Nucleus accumbens (tissue), 56 donors: ENCODE measurements around the gene MAP6D1.
"Not testable (repeated sequence)": the region's sequence is repeated elsewhere in the genome, so short reads cannot be mapped to it uniquely, and the experiment has no call there.

Experiments used
- DNase-seq, 56 donors: peaks; one replicate each; lab custom pipeline; 2025; lab: John Stamatoyannopoulos, UW

MAP6D1 gene

DNA sequence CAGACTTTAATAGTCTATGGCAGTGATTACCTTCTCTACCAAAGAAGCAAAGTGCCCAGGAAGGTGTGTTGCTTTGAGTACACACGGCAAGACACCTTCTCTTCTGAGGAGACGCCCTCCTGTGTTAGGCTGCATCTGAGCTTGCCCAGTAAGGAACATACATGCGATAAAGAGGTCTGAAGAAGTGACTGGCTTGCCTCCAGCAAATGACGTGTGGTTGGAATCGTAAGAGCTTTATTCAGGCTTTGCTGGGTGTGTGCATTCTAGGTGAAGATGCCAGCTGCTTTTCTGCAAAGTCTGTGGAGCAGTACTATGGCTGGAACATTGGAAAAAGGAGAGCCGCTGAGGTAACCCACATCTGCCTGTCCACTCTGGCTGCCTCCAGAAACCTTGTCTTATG, 22.4 kb downstream of the MAP6D1 start:
- no peak for DNase-seq

DNA sequence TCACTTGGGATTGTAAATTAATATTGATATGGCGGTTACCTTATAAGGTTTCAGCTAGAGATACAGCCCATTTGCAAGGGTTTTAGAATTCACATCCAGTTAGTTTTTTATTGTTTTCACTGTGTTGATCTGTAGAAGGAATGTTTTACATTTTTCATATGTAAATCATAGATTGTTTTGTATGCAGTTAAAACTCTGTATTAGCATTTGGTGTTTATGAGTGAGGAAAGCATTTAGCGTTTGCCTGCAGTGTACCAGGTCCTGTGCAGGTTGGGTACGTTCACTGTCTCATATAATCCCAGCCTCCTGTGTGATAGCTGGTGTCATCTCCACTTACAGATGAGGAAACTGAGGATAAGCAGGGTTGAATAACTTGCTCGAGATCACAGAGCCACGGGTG, 23.8 kb downstream of the MAP6D1 start:
- DNase-seq, result no peak

DNA sequence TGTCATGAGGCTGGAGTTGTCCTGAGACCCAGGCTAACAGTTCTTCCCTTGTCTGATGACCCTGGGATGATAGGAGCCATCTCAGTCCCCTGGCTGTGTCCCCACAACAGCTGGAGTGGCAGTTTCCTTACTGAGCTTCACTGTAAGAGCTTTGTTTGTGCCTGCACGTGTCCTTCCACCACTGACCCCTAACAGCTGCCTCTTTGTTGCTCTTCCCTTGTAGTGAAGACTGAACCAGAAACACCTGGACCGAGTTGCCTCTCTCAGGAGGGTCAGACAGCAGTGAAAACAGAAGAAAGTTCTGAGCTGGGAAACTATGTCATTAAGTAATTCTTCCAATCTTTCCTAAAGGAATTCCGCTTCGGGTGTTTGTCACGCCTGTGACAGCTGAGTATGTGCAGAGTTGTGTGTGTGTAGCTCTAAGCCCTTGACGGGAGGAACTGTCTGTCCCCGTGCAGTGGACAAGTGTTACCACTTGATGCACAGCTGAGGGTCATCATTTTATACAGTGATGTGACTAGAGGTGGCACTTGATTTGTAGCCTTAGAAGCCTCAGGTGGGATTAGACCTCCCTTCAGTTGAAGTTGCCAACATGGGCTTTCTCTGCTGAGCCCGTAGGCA, 25.0 kb downstream of the MAP6D1 start:
- DNase-seq, result peak in 53 of 56 donors; percentile 11 to 92 (median 75)

DNA sequence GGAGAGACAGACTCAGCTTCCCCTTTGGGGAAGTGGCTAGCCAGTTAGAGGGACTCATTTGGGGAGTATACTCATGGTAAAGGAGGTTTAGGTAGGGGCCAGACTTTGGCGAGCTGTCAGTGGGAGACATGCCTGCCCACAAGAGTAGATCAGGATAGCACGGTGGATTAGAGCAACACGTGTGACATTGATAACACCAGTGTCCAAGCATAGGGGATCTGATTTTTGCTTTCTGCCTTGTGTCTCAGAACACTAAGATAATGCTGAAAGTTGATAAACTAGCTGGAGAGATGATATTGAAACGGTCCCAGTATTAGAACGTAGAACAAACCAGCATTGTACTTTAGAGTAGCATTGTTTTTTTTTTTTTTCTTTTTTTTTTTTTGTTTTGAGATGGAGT, 25.9 kb downstream of the MAP6D1 start:
- peak in 4 of 56 donors; percentile 26 to 50 (median 32) for DNase-seq

DNA sequence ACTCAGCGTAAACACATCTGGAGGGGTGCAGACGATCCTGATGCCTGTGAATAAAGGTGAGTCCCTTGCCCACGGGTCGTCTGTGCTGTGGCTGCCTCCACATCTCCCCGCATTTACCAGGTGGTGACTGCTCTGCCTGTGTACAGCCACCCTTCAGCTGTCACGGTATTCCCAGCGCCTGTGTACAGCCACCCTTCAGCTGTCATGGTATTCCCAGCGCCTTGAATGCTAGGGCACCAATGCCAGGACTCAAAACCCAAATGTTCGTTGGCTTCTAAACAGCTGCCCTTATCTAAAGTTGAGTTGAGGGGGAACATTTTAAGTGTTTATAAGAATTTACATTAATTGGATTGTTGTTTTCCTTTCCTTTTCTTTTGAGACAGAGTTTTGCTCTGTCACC, 27.4 kb downstream of the MAP6D1 start:
- no peak for DNase-seq

DNA sequence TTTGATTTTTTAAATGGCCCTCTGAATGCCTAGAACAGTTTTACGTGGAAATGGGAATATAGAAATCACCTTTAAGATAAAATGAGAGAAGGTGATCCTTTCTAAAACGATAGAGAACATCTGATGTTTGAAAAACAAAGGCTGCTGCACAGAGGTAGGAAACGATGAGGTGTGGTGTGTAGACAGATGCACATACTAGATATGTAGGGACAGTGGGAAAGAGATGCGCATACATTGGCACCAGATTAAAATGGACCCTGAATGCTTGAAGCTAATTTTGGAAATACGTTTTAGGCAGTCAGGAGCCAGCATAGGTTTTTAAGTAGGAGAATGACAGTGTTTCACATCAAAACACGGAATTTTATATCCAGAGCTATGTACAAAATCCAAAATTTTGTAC, 29.0 kb downstream of the MAP6D1 start:
- DNase-seq, result no peak

DNA sequence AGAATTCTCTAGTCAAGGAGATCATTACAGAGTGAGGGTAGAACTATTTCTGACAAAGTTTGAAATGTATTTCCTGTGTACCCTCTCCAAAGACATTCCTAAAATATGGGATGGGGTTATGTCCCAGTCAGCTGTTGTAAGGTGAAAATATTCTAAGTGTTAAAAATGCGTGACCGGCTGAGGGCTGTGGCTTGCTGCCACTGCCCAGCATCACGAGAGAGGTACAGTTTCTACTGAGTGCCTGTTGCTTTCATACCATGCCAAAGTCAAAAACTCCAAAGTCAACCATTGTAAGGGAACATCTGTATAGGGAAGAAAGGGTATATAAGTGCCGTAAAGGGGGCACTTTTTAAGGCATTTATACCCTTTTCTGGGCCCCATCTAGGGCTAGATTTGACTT, 30.9 kb downstream of the MAP6D1 start:
- no peak for DNase-seq

DNA sequence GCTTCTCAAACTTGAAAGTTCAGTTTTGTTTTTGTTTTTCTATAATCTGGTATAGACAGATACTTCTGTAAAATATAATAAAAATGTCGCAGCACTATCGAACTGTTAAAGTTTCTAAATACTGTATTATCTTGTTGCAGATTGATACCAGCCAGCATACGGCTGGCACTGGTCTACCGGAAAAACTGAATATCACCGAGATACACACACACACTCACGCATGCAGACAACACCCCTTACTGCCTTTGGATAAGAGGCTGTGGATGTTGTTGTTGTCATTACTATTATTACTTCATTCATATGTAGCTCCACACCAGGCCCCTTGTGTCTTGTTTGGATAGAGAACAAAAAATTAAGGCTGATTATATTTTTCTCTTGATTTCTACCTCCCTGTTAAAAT, 32.4 kb downstream of the MAP6D1 start:
- no peak for DNase-seq

DNA sequence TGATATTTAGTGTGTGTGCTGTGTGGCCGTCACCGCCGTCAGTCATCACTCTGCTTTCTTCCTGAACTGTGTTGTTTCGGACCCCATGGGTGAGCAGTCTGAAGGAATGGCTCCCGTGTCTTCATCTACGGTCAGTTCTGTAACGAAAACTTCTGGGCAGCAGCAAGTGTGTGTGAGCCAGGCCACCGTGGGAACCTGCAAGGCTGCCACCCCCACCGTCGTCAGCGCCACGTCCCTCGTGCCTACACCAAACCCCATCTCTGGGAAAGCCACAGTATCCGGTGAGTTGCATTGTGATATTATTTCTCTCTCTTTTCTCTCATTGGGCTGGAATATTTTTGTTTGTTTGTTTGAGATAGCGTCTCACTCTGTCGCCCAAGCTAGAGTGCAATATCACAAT, 34.7 kb downstream of the MAP6D1 start:
- no peak for DNase-seq

DNA sequence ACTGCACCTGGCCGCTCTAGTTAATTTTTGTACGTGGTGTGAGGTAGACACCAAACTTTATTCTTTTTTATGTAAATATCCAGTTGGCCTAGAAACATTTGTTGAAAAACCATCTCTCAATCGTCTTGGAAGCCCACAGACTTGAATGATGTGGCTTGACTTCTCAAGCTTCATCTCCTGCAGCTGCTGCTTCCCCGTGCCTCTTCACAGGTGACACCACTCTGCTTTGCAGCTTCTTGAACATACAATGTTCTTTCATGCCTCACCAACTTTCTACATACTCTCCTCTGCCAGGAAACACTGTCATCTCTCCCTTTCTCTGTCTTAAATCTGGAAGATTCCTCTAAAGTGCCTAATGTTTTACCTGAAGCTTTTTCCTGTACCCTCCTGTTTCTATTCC, 35.6 kb downstream of the MAP6D1 start:
- DNase-seq, result no peak

DNA sequence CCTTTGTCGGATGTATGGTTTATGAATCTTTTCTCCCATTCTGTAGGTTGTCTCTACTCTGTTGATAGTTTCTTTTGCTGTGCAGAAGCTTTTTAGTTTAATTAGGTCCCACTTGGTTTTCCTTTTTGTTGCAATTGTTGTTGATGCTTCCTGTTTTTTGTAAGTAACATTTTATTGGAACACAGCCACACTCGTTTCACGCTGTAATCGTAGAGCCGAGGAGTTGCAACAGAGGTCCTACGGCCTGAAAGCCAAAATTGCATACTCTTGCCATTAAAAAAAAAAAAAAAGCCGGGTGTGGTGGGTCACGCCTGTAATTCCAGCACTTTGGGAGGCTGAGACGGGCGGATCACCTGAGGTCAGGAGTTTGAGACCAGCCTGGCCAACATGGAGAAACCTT, 40.9 kb downstream of the MAP6D1 start:
- not testable (repeated sequence) for DNase-seq

DNA sequence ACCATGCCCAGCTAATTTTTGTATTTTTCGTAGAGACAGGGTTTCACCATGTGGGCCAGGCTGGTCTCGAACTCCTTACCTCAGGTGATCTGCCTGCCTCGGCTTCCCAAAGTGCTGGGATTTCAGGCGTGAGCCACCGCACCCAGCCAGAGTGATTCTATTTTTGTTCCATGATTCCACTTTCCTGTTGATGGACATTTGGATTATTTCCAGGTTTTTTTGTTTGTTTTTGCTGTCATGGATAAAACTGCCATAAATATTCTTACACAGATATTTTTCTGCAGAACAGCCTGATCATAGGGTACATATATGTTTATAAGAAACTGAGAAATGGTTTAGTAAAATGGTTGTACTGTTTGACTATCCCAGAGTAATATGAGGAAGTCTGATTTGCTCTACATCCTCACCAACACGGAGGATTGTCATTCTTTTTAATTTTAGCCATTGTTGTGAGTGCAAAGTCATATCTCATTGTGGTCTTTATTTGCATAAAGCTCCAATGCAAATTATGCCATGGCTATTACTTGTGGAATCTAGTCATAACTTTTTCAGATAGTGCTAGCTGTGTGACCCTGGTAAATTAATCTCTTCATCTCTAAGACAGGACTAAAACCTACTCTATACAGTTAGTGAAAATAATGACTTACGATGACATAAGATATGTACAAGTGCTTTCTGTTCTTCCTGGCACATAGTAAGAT, 42.7 kb downstream of the MAP6D1 start:
- DNase-seq, result no peak

DNA sequence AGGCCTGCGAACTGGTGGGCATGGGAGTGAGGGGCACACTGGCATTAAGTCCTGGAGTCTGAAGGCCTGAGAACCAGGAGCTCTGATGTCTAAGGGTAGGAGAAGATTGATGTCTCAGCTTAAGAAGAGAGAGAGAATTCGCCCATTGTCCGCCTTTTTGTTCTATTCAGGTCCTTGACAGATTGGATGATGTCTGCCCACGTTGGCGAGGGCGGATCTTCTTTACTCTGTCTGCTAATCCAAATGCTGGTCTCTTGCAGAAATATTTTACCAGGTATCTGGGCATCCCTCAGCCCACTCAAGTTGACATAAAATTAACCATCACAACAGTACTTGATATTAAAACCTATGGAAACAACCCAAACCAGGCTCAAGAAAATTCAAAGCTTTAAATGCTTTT, 44.1 kb downstream of the MAP6D1 start:
- peak in 4 of 56 donors; percentile 23 to 38 (median 29) for DNase-seq

DNA sequence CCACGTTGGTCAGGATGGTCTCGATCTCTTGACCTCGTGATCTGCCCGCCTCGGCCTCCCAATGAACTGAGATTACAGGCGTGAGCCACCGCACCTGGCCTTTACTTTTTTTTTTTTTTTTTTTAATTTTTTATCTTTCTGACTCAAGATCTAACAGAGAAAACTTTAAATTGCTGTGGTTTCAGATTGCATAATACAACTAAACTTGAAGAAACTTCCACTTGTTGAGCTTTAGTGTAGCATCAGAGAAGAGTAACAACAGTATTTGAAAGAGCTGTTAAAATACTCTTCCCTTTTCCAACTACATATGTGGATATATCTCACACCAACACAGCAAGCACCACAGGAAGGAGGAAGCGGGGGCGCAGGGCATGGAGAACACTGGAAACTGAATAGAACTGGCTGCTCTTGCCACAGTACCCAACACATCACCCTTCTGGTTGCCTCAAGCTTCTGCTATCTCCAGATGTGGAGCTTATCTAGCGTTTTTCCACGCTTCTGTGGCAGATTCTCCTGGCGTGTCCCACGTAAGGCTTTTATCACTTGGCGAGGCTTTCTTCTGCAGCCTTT, 45.4 kb downstream of the MAP6D1 start:
- DNase-seq, result no peak

DNA sequence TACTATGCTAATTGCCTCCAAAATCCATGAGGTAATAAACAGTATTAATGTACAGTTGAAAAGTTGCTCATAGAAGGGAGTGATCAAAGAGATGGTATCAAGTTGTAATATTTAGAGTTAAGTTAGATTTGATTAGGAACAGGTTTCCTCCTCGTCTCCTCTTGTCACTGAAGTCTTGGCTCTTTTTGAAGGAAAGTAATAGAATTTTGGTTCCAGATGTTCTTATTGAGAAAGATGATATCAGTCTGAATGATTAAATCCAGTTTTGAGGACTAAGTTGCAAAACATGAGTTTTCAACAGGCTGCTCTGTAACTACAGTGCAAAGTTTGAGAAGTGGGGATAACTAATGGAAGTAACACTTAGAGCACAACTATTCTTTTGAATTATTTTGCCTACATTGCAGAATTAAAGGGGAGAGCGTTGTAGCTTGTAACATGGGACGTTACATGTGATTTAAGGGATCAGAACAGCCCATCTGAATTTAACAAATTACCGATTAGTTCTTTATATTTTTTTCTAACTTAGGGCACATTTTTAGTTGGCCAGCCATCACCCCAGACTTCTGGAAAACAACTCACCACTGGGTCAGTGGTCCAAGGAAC, 48.3 kb downstream of the MAP6D1 start:
- no peak for DNase-seq

DNA sequence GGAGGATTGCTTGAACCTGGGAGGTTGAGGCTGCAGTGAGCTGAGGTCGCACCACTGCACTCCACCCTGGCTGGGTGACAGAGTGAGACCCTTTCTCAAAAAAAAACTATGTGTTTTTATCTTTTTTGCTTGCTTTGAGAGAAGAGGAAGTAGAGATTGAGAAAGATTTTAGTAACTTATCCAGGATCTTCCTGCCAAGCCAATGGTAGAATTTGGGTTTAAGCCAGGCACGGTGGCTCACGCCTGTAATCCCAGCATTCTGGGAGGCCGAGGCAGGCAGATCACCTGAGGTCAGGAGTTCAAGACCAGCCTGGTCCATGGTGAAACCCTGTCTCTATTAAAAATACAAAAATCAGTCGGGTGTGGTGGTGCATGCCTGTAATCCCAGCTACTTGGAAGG, 48.9 kb downstream of the MAP6D1 start:
- DNase-seq, result not testable (repeated sequence)

DNA sequence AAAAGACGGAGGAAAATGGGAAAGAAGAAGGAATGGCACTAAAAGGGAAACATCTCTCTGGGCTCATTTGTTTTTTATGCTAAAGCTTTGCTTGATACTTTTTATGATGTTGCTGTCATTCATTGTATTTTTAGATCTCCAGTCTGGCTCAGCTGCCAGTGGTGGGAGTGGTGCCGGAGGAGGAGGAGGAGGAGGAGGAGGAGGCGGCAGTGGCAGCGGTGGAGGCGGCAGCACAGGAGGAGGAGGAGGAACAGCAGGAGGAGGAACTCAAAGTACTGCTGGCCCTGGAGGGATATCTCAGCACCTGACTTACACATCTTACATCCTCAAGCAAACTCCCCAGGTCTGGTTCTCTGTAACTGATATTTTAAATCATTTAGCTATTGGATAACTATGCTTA, 49.6 kb downstream of the MAP6D1 start:
- DNase-seq, result peak in 27 of 56 donors; percentile 2 to 50 (median 17)

DNA sequence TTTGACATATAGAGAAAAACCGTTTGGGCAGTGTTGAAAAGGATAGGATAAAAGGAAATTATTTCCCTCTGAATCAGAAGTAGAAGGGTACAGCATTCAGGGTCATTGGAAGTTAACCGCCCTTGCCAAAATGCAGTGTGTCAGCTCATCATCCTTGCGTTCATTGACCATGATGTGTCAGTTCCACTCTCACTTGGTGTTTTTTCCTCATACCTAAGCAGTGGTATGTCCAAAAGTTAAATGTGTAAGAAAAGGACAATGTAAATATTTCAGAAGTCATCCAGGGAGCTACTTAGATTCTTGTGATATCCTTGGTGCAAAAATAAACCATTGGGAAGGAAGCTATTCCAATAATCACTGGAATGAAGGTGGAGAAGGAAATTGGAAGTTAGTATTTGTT, 50.7 kb downstream of the MAP6D1 start:
- no peak for DNase-seq

DNA sequence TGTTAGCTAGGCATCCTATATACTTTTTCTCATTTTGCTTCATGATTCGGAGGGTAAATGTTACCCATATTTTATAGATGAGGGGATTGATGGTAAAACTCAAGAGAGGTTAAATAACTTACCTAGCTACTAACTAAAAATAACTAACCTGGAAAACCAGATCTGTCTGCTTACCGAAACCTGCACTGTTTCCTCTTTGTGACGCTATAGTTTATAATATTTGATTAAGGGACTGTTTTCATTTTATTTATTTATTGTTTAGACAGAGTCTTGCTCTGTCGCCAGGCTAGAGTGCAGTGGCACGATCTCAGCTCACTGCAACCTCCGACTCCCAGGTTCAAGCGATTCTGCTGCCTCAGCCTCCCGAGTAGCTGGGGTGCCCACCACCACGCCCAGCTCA, 55.9 kb downstream of the MAP6D1 start:
- DNase-seq, result no peak

DNA sequence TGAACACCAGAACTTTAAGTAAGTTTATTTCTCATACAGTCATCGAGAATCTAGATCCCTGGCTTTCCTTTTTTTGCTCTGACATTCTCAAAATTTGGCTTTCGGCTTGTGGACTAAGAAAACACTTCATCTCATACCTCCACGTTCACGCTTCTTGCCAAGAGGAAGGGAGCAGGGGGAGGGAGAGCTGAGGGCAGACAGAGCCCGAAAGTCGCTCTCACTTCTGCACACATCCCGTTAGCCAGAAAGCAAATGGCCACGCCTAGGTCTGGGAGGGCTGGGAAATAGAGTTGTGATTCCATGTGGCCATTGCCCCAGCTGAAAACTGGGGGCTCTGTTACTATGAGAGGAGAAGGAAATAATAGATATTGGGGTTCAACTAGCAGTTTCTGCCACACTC, 57.3 kb downstream of the MAP6D1 start:
- DNase-seq, result no peak

DNA sequence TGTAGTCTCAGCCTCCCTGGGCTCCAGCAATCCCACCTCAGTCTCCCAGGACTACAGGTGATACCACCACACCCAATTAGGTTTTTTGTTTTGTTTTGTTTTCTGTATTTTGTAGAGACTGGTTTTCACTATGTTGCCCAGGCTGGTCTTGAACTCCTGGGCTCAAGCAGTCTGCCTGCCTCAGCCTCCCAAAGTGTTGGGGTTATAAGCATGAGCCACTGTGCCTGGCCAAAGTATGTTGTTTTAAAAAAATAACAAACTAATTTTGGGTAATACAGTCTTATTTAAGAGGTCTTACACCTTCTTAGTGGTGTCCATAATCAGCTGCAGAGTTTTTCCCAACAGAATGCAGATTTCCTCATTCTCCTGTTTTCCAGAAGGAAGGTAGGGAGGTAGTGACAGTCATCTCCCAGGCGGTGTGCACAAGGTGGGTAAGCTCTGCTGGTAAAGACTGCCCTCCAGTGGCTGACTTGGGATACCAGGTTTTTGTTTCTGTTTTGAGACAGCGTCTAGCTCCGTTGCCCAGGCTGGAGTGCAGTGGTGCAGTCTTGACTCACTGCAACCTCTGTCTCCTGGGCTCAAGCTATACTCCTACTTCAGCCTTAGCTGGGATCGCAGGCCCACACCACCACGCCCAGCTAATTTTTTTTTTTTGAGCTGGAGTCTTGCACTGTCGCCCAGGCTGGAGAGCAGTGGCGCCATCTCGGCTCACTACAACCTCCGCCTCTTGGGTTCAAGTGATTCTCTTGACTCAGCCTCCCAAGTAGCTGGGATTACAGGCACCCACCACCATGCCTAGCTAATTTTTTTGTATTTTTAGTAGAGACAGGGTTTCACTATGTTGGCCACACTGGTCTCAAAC, 58.4 kb downstream of the MAP6D1 start:
- DNase-seq, result peak in 54 of 56 donors; percentile 3 to 88 (median 53)
